ENCODE results near the gene ST14. TPM values are rescaled to one million over a fixed set of nuclear protein-coding genes. Genes with fewer than 3 reads are reported as not detected.
A peak's percentile ranks its signal among the peaks of the same experiment; 100 is the strongest.
"Not testable (repeated sequence)": the region's sequence is repeated elsewhere in the genome, so short reads cannot be mapped to it uniquely, and the experiment has no call there.

The ST14 gene
- total RNA-seq, 1 donor from 2014 or later, result 13.3 TPM

DNA sequence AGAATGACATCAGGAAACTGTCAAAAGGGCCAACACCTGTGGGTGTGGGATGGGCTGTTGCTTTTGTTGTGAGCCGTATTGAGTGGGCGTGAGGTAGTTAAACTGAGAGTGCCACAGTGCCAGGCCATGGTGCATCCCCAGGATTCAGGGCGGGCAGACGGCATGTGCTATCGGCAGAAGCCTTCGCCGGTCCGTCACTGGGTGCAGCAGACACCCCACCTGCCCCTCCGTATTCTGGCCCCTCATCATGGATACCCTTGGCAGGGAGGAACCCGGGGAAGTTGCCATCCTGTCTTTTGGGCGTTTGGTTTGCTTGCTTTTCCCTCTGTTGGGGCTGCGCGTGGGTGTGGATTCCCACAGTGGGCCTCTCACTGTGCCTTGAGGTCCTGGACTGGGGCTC, 27.5 kb downstream of the ST14 start:
- DNase-seq (ENCODE audit: low spot score), result no peak

DNA sequence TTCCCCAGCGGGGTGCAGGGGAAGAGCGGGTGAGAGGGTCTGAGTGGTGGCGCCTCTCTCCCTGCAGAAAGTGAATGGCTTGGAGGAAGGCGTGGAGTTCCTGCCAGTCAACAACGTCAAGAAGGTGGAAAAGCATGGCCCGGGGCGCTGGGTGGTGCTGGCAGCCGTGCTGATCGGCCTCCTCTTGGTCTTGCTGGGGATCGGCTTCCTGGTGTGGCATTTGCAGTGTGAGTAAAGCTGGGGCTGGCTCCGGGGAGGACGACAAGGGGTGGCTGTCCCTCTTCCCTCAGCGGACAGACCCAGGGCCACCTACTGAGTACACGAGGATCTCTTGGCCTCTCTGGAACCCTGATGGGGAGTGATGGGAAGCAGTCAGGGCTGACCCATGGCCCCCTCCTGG, 28.5 kb downstream of the ST14 start:
- no peak for DNase-seq (ENCODE audit: low spot score)

- DNase-seq (ENCODE audit: low spot score), result no peak
These were observed 29.2 kb downstream of the ST14 start for GRCh38 chr11:130188585-130189347.

DNA sequence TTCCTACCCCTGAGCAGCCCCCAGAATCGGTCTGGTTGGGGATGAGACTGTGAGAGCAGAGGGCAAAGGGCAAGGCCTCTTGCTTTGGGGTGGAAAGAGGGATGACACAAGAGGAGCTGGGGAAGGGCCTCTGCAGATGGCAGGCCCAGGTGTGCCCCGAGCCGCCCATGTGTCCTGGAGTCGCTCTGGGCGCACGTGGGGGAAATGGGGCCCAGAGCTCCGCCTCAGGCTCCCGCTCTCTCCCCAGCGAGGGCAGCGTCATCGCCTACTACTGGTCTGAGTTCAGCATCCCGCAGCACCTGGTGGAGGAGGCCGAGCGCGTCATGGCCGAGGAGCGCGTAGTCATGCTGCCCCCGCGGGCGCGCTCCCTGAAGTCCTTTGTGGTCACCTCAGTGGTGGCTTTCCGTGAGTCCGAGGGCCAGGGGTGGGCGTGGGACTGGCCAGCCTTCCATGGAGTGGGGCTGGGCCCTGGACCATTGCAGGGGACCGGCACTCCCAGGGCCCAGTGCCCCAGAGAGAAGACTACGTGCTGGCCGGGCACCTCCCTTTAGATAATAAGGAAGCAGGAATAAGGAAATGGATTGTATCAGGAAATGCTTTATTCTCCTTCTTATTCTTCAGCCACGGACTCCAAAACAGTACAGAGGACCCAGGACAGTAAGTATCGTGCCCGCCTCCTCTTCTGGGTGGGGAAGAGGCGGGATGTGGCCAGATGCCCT, 30.1 kb downstream of the ST14 start:
- DNase-seq (ENCODE audit: low spot score), result no peak

GRCh38 chr11:130190371-130190881, 30.8 kb downstream of the ST14 start:
- DNase-seq (ENCODE audit: low spot score), result no peak

DNA sequence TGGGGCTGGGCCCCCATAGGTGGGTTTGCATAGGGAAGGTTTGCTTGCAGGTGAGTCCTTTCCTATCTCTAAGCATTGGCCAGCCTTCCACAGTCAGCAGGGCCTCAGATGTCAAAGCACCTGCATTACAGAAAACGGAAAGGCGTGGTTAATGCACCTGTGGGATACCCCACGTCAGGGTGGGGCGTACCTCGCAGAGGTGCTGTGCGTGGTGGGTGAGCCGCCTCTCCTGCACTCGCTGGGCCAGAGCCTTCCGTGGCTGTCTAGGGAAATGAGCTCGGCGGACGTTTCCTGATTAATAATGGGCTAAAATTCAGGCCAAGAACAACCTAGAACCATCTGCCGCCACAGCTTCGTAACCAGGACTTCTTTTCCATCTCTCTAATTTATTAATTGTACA, 32.3 kb downstream of the ST14 start:
- DNase-seq (ENCODE audit: low spot score), result no peak

GRCh38 chr11:130192845-130193267, 33.3 kb downstream of the ST14 start:
- DNase-seq (ENCODE audit: low spot score), result no peak

- DNase-seq (ENCODE audit: low spot score), result not testable (repeated sequence)
These were observed 34.0 kb downstream of the ST14 start for GRCh38 chr11:130193551-130193950.

DNA sequence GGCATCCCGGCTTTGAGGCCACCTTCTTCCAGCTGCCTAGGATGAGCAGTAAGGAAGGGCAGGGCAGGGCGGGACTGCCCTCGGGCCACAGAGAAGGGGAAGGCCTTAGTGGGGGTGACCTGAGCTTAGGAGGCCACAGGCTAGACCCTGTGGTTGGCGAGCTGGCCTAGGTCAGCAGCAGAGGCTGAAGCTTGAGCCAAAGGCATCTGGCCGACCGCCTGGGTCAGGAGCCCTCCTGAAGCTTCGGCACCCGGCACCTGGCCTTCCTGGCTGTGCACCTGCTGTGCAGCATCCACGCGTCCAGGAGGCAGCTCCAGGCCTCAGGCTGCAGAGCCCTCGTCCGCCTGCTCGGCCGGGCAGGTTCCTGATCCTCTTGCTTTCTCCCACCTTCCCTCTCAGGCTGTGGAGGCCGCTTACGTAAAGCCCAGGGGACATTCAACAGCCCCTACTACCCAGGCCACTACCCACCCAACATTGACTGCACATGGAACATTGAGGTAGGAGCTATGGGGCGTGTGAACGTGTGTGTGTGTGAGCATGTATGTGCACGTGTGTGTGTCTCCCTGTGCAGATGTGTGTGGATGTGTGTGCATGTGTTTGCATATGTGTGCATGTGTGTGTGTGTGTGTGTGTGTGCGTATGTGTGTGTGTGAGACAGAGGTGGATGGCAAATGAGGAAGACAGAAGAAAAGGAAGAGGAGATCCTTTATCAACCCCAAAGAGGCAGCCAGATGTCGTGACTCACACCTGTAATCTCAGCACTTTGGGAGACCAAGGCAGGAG, 34.9 kb downstream of the ST14 start:
- DNase-seq (ENCODE audit: low spot score), result no peak

GRCh38 chr11:130197386-130198035, 37.9 kb downstream of the ST14 start:
- DNase-seq (ENCODE audit: low spot score), result no peak

GRCh38 chr11:130198292-130198691, 38.7 kb downstream of the ST14 start:
- no peak for DNase-seq (ENCODE audit: low spot score)

DNA sequence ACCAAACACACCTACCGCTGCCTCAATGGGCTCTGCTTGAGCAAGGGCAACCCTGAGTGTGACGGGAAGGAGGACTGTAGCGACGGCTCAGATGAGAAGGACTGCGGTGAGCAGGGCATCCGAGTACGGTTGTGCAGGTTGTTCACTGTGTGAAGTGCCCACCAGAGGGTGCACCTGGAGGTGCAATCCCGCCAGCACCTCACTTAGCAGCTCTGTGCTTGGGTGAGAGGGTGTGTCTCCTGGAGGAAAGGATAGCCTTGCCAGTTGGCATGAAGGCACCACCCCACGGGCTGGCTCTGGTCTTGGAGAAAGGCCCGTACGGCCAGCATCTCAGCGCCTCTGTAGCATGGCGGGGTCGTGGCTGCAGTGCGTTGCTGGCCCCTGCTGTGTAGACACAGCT, 39.4 kb downstream of the ST14 start:
- no peak for DNase-seq (ENCODE audit: low spot score)

- DNase-seq (ENCODE audit: low spot score), result no peak
These were observed 40.2 kb downstream of the ST14 start for GRCh38 chr11:130199792-130200191.

DNA sequence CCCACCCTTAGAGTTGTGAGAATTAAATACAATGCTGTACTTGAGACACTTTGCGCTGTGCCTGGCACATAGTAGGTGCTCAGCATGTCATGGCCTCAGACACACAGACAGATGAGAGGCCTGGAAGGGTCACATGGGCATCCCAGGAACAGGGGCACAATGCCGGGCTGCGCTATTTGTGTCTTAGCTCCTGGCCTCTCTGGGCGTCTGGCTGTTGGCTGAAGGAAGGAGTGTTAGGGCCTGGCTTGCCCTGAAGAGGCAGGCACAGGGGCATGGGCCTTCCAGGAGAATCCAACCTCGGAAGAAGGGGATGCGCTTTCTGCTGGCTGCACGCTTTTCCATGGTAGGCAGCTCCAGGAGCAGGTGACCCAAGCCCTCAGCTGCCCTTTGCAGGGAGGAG, 41.4 kb downstream of the ST14 start:
- no peak for DNase-seq (ENCODE audit: low spot score)

- DNase-seq (ENCODE audit: low spot score), result no peak
These were observed 42.6 kb downstream of the ST14 start for GRCh38 chr11:130202009-130202817.

DNA sequence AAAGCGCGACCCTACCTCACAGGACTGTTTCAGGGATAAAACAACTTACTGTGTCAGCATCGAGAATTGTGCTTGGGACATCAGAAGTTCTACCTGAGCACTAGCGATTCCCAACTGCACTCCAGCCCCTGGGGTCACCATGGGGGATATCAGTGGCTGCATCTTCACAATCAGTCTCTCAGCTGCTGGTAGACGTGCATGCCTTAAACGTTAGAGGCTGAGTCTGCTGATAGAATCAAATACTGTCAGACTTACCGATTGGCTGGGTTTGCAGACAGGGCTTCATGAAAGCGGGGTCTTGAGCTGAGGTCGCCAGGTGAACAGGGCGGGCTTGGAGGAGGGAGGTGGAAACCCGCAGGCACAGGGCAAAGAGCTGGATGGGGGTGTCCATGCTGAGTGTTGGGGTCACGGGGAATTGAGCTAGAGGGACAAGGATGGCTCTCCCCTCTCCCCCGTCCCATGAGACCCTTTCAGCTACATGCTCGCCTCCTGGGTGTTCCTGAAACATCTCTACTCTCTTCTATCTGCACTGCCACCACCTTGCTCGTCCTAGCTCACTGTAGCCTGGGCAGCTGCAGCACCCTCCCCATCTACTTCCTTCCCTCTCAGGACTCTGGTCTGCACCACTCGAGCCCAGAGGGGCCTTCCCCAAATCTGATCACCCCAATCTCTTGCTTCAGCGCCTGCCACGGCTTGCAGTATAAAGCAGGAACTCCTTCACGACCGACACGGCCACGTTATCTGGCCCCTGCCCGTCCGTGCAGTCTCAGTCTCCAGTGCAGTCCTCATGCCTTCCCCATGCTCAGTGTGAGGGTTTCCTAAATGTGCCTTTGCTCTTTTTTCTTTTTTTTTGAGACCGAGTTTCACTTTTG, 43.5 kb downstream of the ST14 start:
- DNase-seq (ENCODE audit: low spot score), result no peak

- no peak for DNase-seq (ENCODE audit: low spot score)
These were observed 44.5 kb downstream of the ST14 start for GRCh38 chr11:130203766-130204702.

GRCh38 chr11:130204703-130205095, 45.1 kb downstream of the ST14 start:
- DNase-seq (ENCODE audit: low spot score), result peak; percentile 76
